ENCODE results near the gene TSPEAR. TPM values are rescaled to one million over a fixed set of nuclear protein-coding genes. Genes with fewer than 3 reads are reported as not detected.

The TSPEAR gene
- total RNA-seq, 6 experiments from 2014 or later: not detected

DNA sequence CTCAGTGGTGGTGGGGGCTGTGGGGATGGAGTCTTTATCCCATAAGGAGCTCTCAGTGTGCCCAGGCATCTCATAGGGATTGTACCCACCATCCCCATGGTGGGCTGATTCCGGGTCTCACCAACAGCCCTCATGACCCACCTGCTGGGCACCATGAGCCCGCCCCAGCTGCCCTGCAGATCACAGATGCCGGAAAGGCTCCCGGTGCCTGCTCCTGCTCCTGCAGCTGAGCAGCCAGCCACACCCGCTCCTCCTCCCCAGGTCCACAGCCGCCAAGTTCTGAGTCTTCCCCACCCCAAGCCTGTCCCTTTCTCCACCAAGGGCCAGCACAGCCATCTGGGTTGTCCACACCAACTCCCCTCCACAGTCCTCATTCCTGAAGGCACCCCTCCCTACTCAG lies 15.5 kb upstream of the TSPEAR start:
- no peak overlapping the region for H3K27ac Mint-ChIP-seq
- H3K4me1 Mint-ChIP-seq (ENCODE audit: low read depth): no peaks in the 10 kb centered on the region
- H3K27me3 Mint-ChIP-seq (ENCODE audit: insufficient read depth): peaks cover 56% of the 10 kb centered on the region
- TF ChIP-seq CTCF (IDR thresholded peaks at IDR 0.05): no peak
- H3K4me3 Mint-ChIP-seq: no peak overlapping the region
- H3K36me3 Mint-ChIP-seq (ENCODE audit: low read depth): no peaks in the 10 kb centered on the region
- H3K9me3 Mint-ChIP-seq: no peaks in the 10 kb centered on the region
- no peak for DNase-seq

GRCh38 chr21:44724926-44725325 lies 13.6 kb upstream of the TSPEAR start:
- Mint-ChIP-seq H3K27me3 (ENCODE audit: insufficient read depth) (peaks cover 43% of the 10 kb centered on the region), H3K4me3 (no peak overlapping the region)
- no peak for TF ChIP-seq CTCF (IDR thresholded peaks at IDR 0.05)

GRCh38 chr21:44724196-44724595 lies 12.8 kb upstream of the TSPEAR start:
- TF ChIP-seq CTCF (IDR thresholded peaks at IDR 0.05): no peak
- H3K27me3 Mint-ChIP-seq (ENCODE audit: insufficient read depth): peaks cover 43% of the 10 kb centered on the region
- no peaks in the 10 kb centered on the region for H3K4me1 Mint-ChIP-seq (ENCODE audit: low read depth)
- H3K4me3 Mint-ChIP-seq: no peak overlapping the region
- H3K9me3 Mint-ChIP-seq: no peaks in the 10 kb centered on the region
- no peak for DNase-seq
- no peak overlapping the region for H3K27ac Mint-ChIP-seq
- H3K36me3 Mint-ChIP-seq (ENCODE audit: low read depth): no peaks in the 10 kb centered on the region

More at GRCh38 chr21:44724926-44725325, 13.6 kb upstream of the TSPEAR start:
- no peak for DNase-seq
- H3K27ac Mint-ChIP-seq: no peak overlapping the region
- no peaks in the 10 kb centered on the region for H3K36me3 Mint-ChIP-seq (ENCODE audit: low read depth)
- no peaks in the 10 kb centered on the region for H3K9me3 Mint-ChIP-seq
- H3K4me1 Mint-ChIP-seq (ENCODE audit: low read depth): no peaks in the 10 kb centered on the region

DNA sequence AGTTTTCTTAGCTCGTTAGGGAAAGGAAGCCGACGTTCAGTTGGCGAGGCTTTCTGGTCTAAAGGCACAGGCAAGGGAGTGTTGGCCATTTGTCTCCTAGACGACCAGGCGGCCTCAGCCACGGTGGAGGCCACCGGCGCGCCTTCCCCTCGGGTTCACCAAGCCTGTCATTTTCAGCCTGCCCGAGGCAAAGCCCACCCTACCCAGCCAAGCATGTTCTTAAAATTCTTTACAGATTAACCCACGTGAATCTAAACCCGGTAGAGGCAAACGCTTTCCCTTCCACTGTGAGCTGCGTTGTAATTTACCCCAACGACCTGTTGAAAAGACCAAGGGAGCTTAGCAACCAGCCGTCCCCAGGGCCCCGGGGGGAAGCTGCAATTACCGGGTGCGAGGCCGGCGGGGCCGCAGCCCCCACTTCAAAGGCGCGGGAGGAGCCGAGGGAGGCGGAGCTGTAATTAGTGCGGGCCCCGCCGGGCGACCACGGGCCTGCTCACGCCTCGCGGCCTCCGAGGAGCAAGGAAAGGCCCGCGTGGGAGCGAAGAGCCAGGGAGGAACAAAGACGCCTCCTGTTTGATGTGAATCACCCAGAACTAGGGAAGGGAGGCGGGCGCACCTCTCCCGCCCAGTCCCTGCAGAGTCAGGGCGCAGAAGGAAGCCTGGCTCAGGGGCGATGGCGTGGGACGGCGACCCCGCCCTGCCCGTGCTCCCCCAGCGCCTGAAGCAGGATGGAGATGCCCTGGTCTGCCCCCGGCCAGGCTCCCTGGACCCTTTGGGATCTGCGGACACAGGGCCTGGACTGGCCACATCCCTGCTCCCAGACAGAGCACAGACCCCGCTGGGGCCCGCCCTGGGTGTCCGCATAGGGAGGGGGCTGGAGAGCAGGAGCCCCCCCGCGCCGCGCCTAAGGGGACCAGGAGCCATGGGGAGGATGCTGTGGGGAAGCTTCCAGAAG lies 12.1 kb upstream of the TSPEAR start:
- no peak for DNase-seq
- Mint-ChIP-seq H3K36me3 (ENCODE audit: low read depth) (no peaks in the 10 kb centered on the region), H3K4me3 (no peak overlapping the region), H3K27me3 (ENCODE audit: insufficient read depth) (peaks cover 43% of the 10 kb centered on the region), H3K27ac (no peak overlapping the region), H3K4me1 (ENCODE audit: low read depth) (no peaks in the 10 kb centered on the region), H3K9me3 (no peaks in the 10 kb centered on the region)
- no peak for TF ChIP-seq CTCF (IDR thresholded peaks at IDR 0.05)

GRCh38 chr21:44722731-44723130 lies 11.4 kb upstream of the TSPEAR start:
- H3K4me1 Mint-ChIP-seq (ENCODE audit: low read depth): no peaks in the 10 kb centered on the region
- no peak for TF ChIP-seq CTCF (IDR thresholded peaks at IDR 0.05)
- DNase-seq: no peak
- H3K4me3 Mint-ChIP-seq: no peak overlapping the region
- H3K27me3 Mint-ChIP-seq (ENCODE audit: insufficient read depth): peaks cover 47% of the 10 kb centered on the region
- no peaks in the 10 kb centered on the region for H3K36me3 Mint-ChIP-seq (ENCODE audit: low read depth)
- H3K27ac Mint-ChIP-seq: no peak overlapping the region
- no peaks in the 10 kb centered on the region for H3K9me3 Mint-ChIP-seq
